Measurements from ENCODE around the gene RFPL2.

GRCh38 chr22:32216911-32217310, 12.0 kb upstream of the RFPL2 start:
- no peak for TF ChIP-seq POLR2A (IDR thresholded peaks at IDR 0.05)
- TF ChIP-seq, protein P1, sequence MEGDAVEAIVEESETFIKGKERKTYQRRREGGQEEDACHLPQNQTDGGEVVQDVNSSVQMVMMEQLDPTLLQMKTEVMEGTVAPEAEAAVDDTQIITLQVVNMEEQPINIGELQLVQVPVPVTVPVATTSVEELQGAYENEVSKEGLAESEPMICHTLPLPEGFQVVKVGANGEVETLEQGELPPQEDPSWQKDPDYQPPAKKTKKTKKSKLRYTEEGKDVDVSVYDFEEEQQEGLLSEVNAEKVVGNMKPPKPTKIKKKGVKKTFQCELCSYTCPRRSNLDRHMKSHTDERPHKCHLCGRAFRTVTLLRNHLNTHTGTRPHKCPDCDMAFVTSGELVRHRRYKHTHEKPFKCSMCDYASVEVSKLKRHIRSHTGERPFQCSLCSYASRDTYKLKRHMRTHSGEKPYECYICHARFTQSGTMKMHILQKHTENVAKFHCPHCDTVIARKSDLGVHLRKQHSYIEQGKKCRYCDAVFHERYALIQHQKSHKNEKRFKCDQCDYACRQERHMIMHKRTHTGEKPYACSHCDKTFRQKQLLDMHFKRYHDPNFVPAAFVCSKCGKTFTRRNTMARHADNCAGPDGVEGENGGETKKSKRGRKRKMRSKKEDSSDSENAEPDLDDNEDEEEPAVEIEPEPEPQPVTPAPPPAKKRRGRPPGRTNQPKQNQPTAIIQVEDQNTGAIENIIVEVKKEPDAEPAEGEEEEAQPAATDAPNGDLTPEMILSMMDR (IDR thresholded peaks at IDR 0.05), result no peak

All from lower leg skin (tissue), 3 donors.